Measurements from ENCODE around the gene DSTN. TPM values are rescaled to one million over a fixed set of nuclear protein-coding genes. Genes with fewer than 3 reads are reported as not detected.

Gene DSTN
- total and polyA plus RNA-seq, 2 donors (not counting 1 experiment from before 2014, with no cell fraction given) = 6.6 to 13.4 TPM

DNA sequence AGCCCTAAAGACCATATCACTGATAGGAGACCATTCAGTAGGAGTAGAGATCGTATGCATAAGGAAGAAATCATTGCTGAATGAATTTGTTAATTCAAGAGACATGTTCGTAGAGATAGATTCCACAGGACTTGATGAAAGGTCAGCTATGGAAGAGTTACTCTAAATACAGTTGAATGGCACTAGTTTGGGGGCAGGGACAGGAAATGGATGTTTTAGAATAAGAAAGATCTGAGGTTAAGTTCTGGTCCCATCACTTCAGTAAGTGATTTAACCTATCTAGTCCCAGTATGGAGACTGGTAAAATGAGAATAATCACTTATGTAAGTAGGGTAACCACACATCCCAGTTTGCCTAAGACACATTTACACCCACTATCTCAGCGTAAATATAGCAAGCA lies 35.8 kb upstream of the DSTN start:
- H2AFZ ChIP-seq (ENCODE audit: insufficient read depth, low read depth, low read length, poor library complexity, severe bottlenecking) = no peak overlapping the region

DNA sequence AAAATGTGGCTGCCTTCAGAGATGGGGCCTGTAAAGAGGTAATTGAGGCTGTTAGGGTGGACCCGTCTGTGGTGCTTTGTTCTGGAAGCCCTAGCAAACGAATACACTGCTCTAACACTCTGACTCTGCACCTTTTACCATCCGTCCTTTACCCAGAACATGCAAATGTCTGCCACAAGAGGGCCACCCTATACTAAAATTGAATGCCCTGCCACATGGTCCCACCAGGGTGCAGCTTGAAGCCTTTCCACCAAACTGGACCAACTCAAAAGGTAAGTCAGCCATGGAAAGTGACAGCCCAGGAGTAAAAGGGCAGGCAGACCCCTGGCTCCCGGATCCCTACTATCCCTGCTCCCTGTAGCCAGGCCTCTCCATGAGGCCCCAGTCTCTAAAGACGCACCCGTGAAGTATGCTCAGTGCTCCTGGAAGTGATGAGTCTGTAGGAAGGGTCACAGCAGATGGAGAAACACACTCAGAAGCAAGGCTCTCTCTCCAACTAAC lies 32.9 kb upstream of the DSTN start:
- H3K27me3 ChIP-seq (replicated peaks in 1 of 4; ENCODE audit: control extremely low read depth in 1 of 4, control insufficient read depth in 3 of 4, insufficient read depth in 4 of 4, low read length in 3 of 4) = peaks cover 0 to 15% (median 2%) of the 10 kb centered on the region in 4 experiments
- H3K4me1 Mint-ChIP-seq = no peaks in the 10 kb centered on the region
- H3K4me1 ChIP-seq (ENCODE audit: control insufficient read depth in 2 of 2, insufficient read depth in 2 of 2, low read length in 2 of 2) = no peaks in the 10 kb centered on the region
- no peak overlapping the region for H3K27ac Mint-ChIP-seq
- ChIA-PET CTCF (interaction anchor here (0.7 to 3.5 kb wide), 27 partner anchors 9 to 743 kb away, joined by 3 to 36 read pairs (median 4); no protein-coding TSS in a partner anchor), POLR2A (no interaction called here)
- H3K27me3 Mint-ChIP-seq = peaks cover 39% of the 10 kb centered on the region
- H3K4me3 Mint-ChIP-seq = no peak overlapping the region
- H3K9ac ChIP-seq (ENCODE audit: low read length) = no peak overlapping the region
- no peaks in the 10 kb centered on the region for H3K79me2 ChIP-seq (ENCODE audit: control insufficient read depth, insufficient read depth, low read length)
- ATAC-seq (ENCODE audit: low read depth) (peak; percentile 90), DNase-seq (peak; percentile 78)
- intact Hi-C loops (cut with micrococcal nuclease) = loop anchor here (1.0 to 10.0 kb wide), 9 partner anchors 32 to 739 kb away; partner anchors contain the start of genes DSTN and RRBP1
- H2AFZ ChIP-seq (ENCODE audit: insufficient read depth, low read depth, low read length, poor library complexity, severe bottlenecking) = no peak overlapping the region
- no peaks in the 10 kb centered on the region for H3K9me3 Mint-ChIP-seq (ENCODE audit: insufficient read depth)
- no peak overlapping the region for H3K4me2 ChIP-seq (replicated peaks; ENCODE audit: low read depth, low read length, poor library complexity, severe bottlenecking)
- no peak overlapping the region for H3K4me3 ChIP-seq (ENCODE audit: control extremely low read depth in 1 of 5, extremely low read depth in 1 of 5, insufficient read depth in 1 of 5, low read depth in 2 of 5, low read length in 4 of 5)
- H3K9me3 ChIP-seq (ENCODE audit: control extremely low read depth in 1 of 3, control insufficient read depth in 2 of 3, insufficient read depth in 1 of 3, low read length in 2 of 3) = no peaks in the 10 kb centered on the region
- no peak overlapping the region for H3K27ac ChIP-seq (ENCODE audit: low read length in 2 of 2)
- TF ChIP-seq EZH2 (IDR thresholded peaks at IDR 0.05; ENCODE audit: borderline replicate concordance, insufficient read depth, low read depth, low read length, poor library complexity, severe bottlenecking) = no peak
- TF ChIP-seq, protein P1, sequence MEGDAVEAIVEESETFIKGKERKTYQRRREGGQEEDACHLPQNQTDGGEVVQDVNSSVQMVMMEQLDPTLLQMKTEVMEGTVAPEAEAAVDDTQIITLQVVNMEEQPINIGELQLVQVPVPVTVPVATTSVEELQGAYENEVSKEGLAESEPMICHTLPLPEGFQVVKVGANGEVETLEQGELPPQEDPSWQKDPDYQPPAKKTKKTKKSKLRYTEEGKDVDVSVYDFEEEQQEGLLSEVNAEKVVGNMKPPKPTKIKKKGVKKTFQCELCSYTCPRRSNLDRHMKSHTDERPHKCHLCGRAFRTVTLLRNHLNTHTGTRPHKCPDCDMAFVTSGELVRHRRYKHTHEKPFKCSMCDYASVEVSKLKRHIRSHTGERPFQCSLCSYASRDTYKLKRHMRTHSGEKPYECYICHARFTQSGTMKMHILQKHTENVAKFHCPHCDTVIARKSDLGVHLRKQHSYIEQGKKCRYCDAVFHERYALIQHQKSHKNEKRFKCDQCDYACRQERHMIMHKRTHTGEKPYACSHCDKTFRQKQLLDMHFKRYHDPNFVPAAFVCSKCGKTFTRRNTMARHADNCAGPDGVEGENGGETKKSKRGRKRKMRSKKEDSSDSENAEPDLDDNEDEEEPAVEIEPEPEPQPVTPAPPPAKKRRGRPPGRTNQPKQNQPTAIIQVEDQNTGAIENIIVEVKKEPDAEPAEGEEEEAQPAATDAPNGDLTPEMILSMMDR (IDR thresholded peaks at IDR 0.05) = peak; percentile 87
- no peaks in the 10 kb centered on the region for H3K36me3 ChIP-seq (replicated peaks in 1 of 2; ENCODE audit: control extremely low read depth in 1 of 2, control insufficient read depth in 1 of 2, extremely low read depth in 1 of 2, insufficient read depth in 2 of 2, low read length in 1 of 2)
- WGBS (ENCODE audit: insufficient coverage) = 40% methylated on average over 4 of the region's 6 CpGs
- no peaks in the 10 kb centered on the region for H4K20me1 ChIP-seq (ENCODE audit: control insufficient read depth, insufficient read depth, low read length, poor library complexity, severe bottlenecking)

More for the DNA sequence above, 35.8 kb upstream of the DSTN start:
- H3K4me1 Mint-ChIP-seq = peaks cover 10% of the 10 kb centered on the region
- H3K27ac Mint-ChIP-seq = no peak overlapping the region
- ChIA-PET POLR2A (no interaction called here), CTCF (interaction anchor here (0.7 to 3.5 kb wide), 4 partner anchors 10 to 468 kb away, joined by 3 to 35 read pairs (median 5); no protein-coding TSS in a partner anchor)
- ATAC-seq (ENCODE audit: low read depth) (no peak), DNase-seq (no peak)
- H3K9me3 Mint-ChIP-seq (ENCODE audit: insufficient read depth) = no peaks in the 10 kb centered on the region
- H3K4me2 ChIP-seq (replicated peaks; ENCODE audit: low read depth, low read length, poor library complexity, severe bottlenecking) = no peak overlapping the region
- intact Hi-C loops (cut with micrococcal nuclease) = loop anchor here (10.0 kb wide), 1 partner anchor 151 kb away; the partner anchor contains the start of gene RRBP1
- TF ChIP-seq, protein P1 (IDR thresholded peaks at IDR 0.05) = no peak
- no peak for TF ChIP-seq EZH2 (IDR thresholded peaks at IDR 0.05; ENCODE audit: borderline replicate concordance, insufficient read depth, low read depth, low read length, poor library complexity, severe bottlenecking)
- H3K9ac ChIP-seq (ENCODE audit: low read length) = no peak overlapping the region
- no peaks in the 10 kb centered on the region for H3K36me3 ChIP-seq (replicated peaks in 1 of 2; ENCODE audit: control extremely low read depth in 1 of 2, control insufficient read depth in 1 of 2, extremely low read depth in 1 of 2, insufficient read depth in 2 of 2, low read length in 1 of 2)
- no peaks in the 10 kb centered on the region for H4K20me1 ChIP-seq (ENCODE audit: control insufficient read depth, insufficient read depth, low read length, poor library complexity, severe bottlenecking)
- no peak overlapping the region for H3K4me3 ChIP-seq (ENCODE audit: control extremely low read depth in 1 of 5, extremely low read depth in 1 of 5, insufficient read depth in 1 of 5, low read depth in 2 of 5, low read length in 4 of 5)
- H3K9me3 ChIP-seq (ENCODE audit: control extremely low read depth in 1 of 3, control insufficient read depth in 2 of 3, insufficient read depth in 1 of 3, low read length in 2 of 3) = no peaks in the 10 kb centered on the region
- peaks cover 0 to 26% (median 18%) of the 10 kb centered on the region in 4 experiments for H3K27me3 ChIP-seq (replicated peaks in 1 of 4; ENCODE audit: control extremely low read depth in 1 of 4, control insufficient read depth in 3 of 4, insufficient read depth in 4 of 4, low read length in 3 of 4)
- no peaks in the 10 kb centered on the region for H3K79me2 ChIP-seq (ENCODE audit: control insufficient read depth, insufficient read depth, low read length)
- peaks cover 6 to 14% of the 10 kb centered on the region in 2 donors for H3K4me1 ChIP-seq (ENCODE audit: control insufficient read depth in 2 of 2, insufficient read depth in 2 of 2, low read length in 2 of 2)
- H3K27me3 Mint-ChIP-seq = peaks cover 45% of the 10 kb centered on the region
- no peak overlapping the region for H3K27ac ChIP-seq (ENCODE audit: low read length in 2 of 2)
- H3K4me3 Mint-ChIP-seq = no peak overlapping the region
- 100% methylated on average over 1 of the region's 3 CpGs for WGBS (ENCODE audit: insufficient coverage)

Measured in B cell (primary cell).